Measurements from ENCODE around the gene DIS3L2. TPM values are rescaled to one million over a fixed set of nuclear protein-coding genes. Genes with fewer than 3 reads are reported as not detected.
A peak's percentile ranks its signal among the peaks of the same experiment; 100 is the strongest.
"Not testable (repeated sequence)": the region's sequence is repeated elsewhere in the genome, so short reads cannot be mapped to it uniquely, and the experiment has no call there.

DIS3L2 gene
- total RNA-seq, 4 donors from 2014 or later: 52.8 to 74.9 (median 61.8) TPM

DNA sequence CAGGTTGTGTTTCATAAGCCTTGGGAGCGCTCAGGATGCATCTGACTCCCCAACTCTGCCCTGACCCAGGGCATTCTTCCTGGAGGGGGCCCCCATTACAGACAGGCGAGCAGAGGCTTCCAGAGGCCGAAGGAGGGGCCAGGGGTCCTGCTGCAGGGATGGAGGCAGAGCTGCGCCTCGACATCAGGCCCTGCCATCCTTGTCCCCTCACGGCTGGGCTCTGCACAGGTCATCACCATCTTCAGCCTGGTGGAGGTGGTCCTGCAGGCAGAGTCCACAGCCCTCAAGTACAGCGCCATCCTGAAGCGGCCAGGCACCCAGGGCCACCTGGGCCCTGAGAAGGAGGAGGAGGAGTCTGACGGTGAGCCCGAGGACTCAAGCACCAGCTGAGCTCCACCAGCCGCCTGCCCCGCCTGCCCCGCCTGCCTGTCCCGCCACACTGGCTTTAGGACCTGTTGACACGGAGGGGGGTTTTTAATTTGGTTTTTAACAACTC lies 374.8 kb downstream of the DIS3L2 start:
- peak in 1 of 2 donors; percentile 1 for DNase-seq (ENCODE audit: low spot score in 2 of 2)

DNA sequence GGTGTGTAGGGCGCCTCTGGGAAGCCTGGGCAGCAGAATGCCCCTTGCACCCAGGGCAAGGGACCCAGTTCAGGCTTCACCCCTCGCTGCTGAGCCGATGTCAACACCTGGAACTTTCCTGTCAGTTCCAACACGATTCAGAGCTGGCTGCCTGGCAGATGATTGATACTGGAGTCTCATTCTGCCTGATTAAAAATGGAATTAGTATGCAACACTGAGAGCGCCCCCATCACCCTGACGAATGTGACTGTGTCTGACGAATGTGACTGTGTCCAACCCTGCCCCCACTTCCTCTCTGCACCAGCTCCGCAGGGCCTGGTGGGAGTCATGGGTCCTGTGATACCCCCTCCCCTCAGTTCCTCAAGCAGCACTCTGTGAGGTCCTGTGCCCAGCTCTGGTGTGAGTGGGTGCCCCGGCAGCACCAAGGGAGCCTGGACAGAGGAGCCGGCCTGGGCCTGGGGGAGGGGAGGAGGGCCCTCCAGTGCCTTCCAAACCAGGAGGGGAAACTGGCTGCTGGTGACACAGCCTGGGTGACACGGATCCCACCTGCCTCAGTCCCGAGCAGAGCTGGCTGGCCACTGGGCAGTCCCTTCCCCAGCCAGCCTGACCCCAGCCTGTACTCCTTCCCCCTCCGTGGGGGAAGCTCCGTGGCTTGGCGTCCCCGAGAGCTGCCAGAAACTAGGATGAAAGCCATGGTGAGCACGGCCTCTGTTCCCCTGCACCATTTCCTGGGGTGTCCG lies 375.6 kb downstream of the DIS3L2 start:
- Histone ChIP-seq H3K4me3 (no peak overlapping the region), H3K9me3 (peaks cover 0 to 30% (median 0%) of the 10 kb centered on the region in 4 donors), H3K4me1 (no peaks in the 10 kb centered on the region), H3K27ac (no peak overlapping the region), H3K27me3 (no peaks in the 10 kb centered on the region), H3K36me3 (peaks cover 0 to 71% (median 0%) of the 10 kb centered on the region in 3 donors)
- no peak for DNase-seq (ENCODE audit: low spot score in 2 of 2)
- TF ChIP-seq, protein P1, sequence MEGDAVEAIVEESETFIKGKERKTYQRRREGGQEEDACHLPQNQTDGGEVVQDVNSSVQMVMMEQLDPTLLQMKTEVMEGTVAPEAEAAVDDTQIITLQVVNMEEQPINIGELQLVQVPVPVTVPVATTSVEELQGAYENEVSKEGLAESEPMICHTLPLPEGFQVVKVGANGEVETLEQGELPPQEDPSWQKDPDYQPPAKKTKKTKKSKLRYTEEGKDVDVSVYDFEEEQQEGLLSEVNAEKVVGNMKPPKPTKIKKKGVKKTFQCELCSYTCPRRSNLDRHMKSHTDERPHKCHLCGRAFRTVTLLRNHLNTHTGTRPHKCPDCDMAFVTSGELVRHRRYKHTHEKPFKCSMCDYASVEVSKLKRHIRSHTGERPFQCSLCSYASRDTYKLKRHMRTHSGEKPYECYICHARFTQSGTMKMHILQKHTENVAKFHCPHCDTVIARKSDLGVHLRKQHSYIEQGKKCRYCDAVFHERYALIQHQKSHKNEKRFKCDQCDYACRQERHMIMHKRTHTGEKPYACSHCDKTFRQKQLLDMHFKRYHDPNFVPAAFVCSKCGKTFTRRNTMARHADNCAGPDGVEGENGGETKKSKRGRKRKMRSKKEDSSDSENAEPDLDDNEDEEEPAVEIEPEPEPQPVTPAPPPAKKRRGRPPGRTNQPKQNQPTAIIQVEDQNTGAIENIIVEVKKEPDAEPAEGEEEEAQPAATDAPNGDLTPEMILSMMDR (IDR thresholded peaks at IDR 0.05): no peak
- TF ChIP-seq EP300 (IDR thresholded peaks at IDR 0.05) (no peak), POLR2A (IDR thresholded peaks at IDR 0.05) (no peak)
- 68 to 77% methylated on average over 10 to 16 of the region's 18 CpGs for WGBS, 2 donors

More for the DNA sequence above, 374.8 kb downstream of the DIS3L2 start:
- 87% methylated on average over 10 to 15 of the region's 15 CpGs for WGBS, 2 donors
- Histone ChIP-seq H3K4me3 (no peak overlapping the region), H3K27me3 (no peaks in the 10 kb centered on the region), H3K36me3 (peaks cover 0 to 71% (median 0%) of the 10 kb centered on the region in 3 donors), H3K27ac (no peak overlapping the region), H3K4me1 (no peaks in the 10 kb centered on the region), H3K9me3 (peaks cover 0 to 25% (median 0%) of the 10 kb centered on the region in 4 donors)
- TF ChIP-seq EP300 (IDR thresholded peaks at IDR 0.05) (no peak), POLR2A (IDR thresholded peaks at IDR 0.05) (no peak)
- TF ChIP-seq, protein P1 (IDR thresholded peaks at IDR 0.05): no peak

DNA sequence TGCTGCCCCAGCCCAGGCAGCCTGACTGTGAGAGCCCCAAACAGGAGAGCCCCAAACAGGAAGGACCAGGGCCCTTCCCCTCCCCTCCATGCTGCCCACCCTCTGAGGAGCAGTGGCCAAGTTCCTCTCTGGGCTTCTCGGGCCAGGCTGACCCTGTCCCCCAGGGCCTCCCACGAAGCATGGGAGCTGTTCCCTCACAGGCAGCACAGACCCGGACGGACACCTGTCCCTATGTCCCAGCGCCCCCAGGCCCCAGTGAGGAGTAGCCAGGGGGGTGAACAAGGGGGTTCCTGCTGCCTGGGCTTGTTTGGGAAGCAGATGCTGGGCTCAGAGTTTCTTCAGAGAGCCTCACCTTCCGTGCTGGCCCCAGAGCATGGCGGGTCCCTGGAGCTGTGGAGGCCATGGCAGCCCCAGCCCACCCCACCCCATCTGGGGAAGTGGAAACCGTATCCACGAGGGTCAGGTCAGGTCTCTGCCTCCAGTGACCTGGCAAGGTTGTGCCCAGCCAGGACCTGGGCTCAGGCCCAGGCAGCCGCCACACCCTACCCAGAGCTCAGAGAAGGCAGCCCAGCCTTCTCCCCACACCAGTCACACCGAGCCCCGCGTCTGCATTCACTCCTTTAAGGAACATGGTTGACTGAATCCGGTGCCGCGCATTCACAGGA lies 376.7 kb downstream of the DIS3L2 start:
- not testable (repeated sequence) for H3K4me3 ChIP-seq; DNase-seq (ENCODE audit: low spot score in 2 of 2); H3K27me3 ChIP-seq; H3K27ac ChIP-seq; H3K4me1 ChIP-seq
- Histone ChIP-seq H3K9me3 (peaks cover 0 to 39% (median 0%) of the 10 kb centered on the region in 4 donors), H3K36me3 (peaks cover 0 to 71% (median 0%) of the 10 kb centered on the region in 3 donors)
- WGBS, 2 donors: 80 to 100% methylated on average over 3 to 6 of the region's 16 CpGs

DNA sequence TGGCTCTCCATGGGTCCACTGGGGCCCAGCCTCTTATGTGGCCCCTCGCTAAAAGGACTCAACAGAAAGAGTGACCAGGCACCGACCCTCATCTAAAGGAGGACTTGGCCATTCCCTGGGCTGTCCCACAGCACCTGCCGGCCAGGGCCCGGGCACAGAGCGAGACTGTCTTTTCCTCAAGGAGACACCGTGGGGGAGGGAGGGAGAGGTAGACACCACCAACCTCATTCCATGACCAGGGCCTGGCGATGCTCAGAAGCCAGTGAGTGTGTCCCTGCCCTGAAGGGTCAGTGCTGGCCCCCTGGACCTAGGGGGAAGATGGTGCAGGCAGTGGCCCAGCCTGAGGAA lies 377.2 kb downstream of the DIS3L2 start:
- Histone ChIP-seq H3K27ac (no peak overlapping the region), H3K4me1 (no peaks in the 10 kb centered on the region), H3K4me3 (no peak overlapping the region), H3K36me3 (peaks cover 0 to 66% (median 0%) of the 10 kb centered on the region in 3 donors), H3K27me3 (no peaks in the 10 kb centered on the region), H3K9me3 (peaks cover 0 to 44% (median 0%) of the 10 kb centered on the region in 4 donors)
- no peak for DNase-seq (ENCODE audit: low spot score in 2 of 2)
- WGBS, 2 donors: 95% methylated on average over 7 of the region's 7 CpGs
- TF ChIP-seq, protein P1 (IDR thresholded peaks at IDR 0.05): no peak
- TF ChIP-seq EP300 (IDR thresholded peaks at IDR 0.05): no peak
- no peak for TF ChIP-seq POLR2A (IDR thresholded peaks at IDR 0.05)

DNA sequence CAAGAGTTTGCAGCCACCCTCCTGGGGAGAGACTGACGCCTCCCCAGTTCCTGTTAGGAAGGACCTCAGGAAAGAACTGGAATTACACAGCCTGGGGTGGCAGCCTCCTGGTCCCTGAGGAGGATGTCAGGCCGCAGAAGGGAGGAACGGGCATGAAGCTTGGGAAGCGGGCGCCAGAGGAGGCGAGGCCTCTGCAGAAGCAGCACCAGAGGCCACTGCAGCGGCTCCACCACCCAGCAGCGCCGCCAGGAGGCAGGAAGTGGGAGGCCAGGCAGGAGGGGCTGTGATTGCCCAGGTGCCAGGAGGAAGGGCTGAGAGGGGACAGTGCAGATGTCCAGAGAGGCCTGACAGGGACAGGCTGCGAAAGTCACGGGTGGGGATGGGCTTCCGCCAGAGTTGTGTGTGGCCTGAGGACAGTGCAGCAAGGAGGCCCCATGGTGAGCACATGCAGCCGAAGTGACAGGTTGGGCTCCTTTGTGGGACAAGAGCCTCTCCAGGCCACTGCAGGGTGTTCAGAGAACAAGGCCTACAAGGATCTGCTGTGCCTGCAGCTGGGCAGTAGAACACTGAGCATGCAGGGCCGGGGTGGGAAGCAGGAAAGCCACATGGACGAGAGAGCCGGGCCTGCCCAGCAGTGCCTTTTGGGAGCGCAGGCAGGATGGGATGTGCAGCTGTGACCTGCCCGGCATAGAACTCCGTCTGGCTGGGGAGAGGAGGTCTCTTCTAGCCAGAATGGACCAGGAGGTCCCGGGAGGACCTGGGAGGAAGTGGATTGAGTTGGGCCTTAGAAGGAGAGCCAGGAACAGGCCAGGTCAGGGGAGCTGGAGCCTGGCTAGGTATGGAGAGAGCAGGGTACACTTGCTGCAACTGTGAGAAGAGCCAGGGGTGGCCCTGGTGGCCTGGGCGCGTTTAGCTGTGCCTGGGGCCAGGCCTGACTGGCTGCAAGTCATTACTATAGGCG lies 377.9 kb downstream of the DIS3L2 start:
- Histone ChIP-seq H3K36me3 (peaks cover 0 to 59% (median 0%) of the 10 kb centered on the region in 3 donors), H3K27ac (no peak overlapping the region), H3K4me1 (no peaks in the 10 kb centered on the region), H3K27me3 (no peaks in the 10 kb centered on the region), H3K4me3 (no peak overlapping the region), H3K9me3 (peaks cover 0 to 49% (median 0%) of the 10 kb centered on the region in 4 donors)
- DNase-seq (ENCODE audit: low spot score in 2 of 2): no peak
- WGBS, 2 donors: 83% methylated on average over 21 to 23 of the region's 23 CpGs
- TF ChIP-seq, protein P1 (IDR thresholded peaks at IDR 0.05): no peak
- no peak for TF ChIP-seq POLR2A (IDR thresholded peaks at IDR 0.05)
- no peak for TF ChIP-seq EP300 (IDR thresholded peaks at IDR 0.05)
